ENCODE measurements around the gene HACE1. TPM values are rescaled to one million over a fixed set of nuclear protein-coding genes. Genes with fewer than 3 reads are reported as not detected.
"Not testable (repeated sequence)": the region's sequence is repeated elsewhere in the genome, so short reads cannot be mapped to it uniquely, and the experiment has no call there.

HACE1 gene
- total RNA-seq, 2 experiments from 2014 or later, result 12.0 to 12.5 TPM

DNA sequence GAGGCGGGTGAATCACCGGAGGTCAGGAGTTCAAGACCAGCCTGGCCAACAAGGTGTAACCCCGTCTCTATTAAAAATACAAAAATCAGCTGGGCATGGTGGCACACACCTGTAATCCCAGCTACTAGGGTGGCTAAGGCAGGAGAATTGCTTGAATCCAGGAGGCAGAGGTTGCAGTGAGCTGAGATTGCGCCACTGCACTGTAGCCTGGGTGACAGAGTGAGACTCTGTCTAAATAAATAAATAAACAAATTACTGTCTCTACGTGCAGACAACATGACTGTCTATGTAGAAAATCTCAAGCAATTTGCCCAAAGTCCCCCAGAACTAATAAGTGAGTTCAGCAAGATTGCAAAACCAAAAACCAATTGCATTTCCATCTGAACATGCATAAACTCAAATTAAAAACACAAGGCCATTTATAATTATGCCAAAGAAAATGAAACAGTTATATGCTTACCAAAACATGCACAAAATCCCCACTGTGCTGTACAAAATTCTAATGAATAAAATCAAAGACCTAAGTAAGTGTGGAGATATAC lies 23.2 kb downstream of the HACE1 start:
- POLR2A ChIA-PET, CTCF ChIA-PET: not testable (repeated sequence)

- POLR2A ChIA-PET, result no interaction called here
- CTCF ChIA-PET, result no interaction called here
Measured at GRCh38 chr6:104835782-104836181, 23.9 kb downstream of the HACE1 start.

DNA sequence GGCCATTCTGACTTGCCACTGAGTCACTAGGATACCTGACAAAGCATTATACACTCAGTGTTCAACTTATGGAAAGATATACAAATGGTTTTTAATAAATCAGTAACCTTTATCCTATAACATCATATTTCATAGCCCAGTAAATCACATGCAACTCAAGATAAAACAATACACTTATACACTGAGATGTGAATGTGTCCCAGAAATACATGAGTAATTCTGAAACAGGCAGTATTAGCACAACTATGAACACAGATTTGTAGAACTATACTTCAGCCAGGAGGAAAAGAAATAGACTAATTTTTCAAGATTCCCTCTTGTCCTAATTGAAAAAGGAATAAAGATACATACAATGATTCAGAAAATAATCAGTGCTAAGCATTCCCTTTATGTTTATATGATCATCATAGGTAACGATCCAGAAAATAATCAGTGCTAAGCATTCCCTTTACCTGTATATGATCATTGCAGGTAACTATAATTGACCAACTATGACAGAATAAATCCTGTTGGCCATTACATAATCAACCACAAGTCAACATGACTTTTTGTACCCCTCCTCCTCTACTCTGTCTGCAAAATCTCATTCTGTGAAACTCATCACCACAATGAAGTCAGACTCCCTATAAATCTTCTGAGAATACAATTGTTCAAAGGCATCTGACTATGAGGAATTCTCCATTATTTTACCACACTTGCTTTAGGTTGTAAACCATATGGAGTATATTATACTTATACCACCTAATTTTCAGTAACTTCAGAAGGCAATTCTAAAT lies 30.3 kb downstream of the HACE1 start:
- CTCF ChIA-PET, result no interaction called here
- POLR2A ChIA-PET, result no interaction called here

DNA sequence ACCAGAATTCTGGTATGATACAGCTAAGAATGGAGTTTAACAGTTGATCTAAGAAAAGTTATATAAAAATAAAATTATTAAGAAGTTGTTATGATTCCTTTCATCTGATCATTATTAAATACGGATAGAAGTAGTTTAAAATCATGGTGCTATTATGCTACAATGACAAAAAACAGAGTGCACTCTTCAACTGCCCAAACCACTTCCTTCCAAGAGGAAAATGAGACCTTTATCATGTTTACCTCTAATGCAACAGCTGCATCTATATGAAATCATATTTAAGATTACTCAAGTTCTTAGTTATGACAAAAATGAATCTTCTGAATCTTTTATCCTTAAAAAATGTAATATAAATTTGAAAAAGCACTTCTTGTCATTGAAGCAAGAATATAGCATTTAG lies 31.2 kb downstream of the HACE1 start:
- POLR2A ChIA-PET, result no interaction called here
- CTCF ChIA-PET, result no interaction called here

DNA sequence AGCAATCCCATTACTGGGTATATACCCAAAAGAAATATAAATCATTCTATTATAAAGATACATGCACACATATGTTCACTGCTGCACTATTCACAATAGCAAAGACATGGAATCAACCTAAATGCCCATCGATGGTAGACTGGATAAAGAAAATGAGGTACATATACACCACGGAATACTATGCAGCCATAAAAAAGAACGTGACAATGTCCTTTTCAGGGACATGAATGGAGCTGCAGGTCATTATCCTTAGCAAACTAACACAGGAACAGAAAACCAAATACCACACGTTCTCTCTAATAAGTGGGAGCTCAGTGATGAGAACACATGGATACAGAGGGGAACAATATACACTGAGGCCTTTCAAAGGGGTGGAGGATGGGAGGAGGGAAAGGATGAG lies 38.9 kb downstream of the HACE1 start:
- POLR2A ChIA-PET, CTCF ChIA-PET: not testable (repeated sequence)

DNA sequence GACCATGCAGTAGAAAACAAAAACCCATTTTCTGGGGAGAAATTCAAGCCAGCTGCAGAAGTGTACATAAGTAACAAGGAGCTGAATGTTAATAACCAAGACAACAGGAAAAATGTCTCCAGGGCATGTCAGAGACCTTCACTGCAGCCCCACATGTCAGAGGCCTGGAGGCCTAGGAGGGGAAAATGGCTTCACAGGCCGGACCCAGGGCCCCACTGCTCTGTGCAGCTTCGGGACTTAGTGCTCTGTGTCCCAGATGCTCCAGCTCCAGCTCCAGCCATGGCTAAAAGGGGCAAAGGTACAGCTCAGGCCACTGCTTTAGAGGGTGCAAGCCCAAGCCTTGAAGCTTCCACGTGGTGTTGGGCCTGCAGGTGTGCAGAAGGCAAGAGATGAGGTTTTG lies 43.6 kb downstream of the HACE1 start:
- ChIA-PET POLR2A (no interaction called here), CTCF (interaction anchor here (0.7 kb wide), 1 partner anchor 1661 kb away, joined by 3 read pairs; no protein-coding TSS in a partner anchor)

DNA sequence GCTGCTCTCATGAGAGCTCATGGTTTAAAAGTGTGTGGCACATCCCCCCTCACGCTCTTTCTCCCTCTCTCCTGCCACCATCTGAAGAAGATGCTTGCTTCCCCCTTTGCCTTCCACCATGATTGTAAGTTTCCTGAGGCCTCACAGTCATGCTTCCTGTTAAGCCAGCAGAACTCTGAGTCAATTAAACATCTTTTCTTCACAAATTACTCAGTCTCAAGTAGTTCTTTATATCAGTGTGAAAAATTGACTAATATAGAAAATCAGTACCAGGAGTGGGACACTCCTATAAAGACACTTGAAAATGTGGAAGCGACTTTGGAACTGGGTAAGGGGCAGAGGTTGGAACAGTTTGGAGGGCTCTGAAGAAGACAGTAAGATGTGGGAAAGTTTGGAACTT lies 45.0 kb downstream of the HACE1 start:
- POLR2A ChIA-PET, result no interaction called here

DNA sequence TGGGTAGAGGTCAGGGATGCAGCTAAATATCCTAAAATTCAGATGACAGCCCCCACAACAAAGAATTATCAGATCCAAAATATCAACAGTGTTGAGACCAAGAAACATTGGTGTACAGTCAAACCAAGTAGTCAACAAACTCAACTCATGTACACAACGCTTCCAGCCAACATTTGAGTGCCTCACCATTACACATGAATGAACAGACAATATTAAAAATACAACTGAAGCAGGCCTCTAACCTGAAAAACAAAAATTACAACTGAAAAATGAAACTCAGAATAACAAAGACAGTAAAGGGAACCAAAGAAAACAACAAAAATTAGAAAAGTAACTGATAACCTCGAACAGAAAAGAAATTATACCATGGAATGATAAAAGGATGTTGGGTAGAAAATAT lies 46.2 kb downstream of the HACE1 start:
- ChIA-PET CTCF (no interaction called here), POLR2A (no interaction called here)

More for the DNA sequence above, 45.0 kb downstream of the HACE1 start:
- CTCF ChIA-PET, result no interaction called here

DNA sequence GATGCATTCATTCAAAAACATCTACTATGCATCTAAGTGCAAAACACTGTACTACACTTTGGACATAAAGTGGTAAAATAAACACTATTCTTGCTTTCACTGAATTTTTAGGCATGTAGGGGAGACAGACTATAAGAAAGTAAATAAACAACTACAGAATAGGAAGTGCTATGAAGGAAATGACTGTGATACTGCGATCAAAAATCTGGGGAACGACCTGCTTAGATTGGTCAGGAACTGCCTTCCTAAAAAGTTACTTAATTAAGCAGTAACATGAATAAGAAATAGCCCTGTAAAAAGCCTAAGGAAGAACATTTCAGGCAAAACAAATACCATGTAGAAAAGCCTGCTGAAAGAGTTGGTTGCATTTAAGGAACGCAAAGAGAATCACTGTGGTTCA lies 50.6 kb downstream of the HACE1 start:
- ChIA-PET POLR2A (interaction anchor here (0.7 kb wide), 1 partner anchor 1885 kb away, joined by 3 read pairs; no protein-coding TSS in a partner anchor), CTCF (no interaction called here)

- POLR2A ChIA-PET, CTCF ChIA-PET: not testable (repeated sequence)
Measured at GRCh38 chr6:104805335-104805734, 54.4 kb downstream of the HACE1 start.

GRCh38 chr6:104799134-104799657 lies 60.5 kb downstream of the HACE1 start:
- ChIA-PET CTCF (no interaction called here), POLR2A (no interaction called here)

DNA sequence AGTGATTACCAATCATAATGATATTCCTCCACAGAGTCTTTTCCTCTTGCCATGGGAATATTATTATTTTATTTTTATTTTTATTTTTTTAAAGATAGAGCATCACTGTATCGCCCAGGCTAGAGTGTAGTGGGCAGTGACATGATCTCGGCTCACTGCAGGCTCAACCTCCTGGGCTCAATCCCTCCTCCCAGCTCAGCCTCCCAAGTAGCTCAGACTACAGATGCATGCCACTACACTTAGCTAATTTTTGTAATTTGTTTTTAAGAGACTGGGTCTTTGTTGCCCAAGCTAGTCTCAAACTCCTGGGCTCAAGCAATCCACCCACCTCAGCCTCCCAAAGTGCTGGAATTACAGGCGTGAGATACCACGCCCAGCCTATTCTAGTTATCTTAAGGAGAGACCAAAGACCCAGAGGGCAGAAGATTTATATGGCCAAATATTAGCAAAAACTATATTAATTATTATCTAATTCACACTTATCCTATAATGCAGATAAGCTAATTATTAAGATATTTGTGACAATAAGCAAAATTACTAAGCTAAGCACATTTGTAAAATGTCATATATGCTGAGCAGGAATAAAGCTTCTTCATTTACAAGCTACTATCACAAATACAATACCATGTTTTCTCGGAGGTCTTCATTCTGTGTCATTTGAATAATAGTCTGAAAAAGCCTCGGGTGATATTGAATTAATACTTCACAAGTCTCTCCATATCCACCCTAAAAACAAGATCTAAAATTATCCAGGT lies 63.5 kb downstream of the HACE1 start:
- CTCF ChIA-PET, result interaction anchor here (1.0 kb wide), 1 partner anchor 15 kb away, joined by 3 read pairs; no protein-coding TSS in a partner anchor
- POLR2A ChIA-PET, result no interaction called here

DNA sequence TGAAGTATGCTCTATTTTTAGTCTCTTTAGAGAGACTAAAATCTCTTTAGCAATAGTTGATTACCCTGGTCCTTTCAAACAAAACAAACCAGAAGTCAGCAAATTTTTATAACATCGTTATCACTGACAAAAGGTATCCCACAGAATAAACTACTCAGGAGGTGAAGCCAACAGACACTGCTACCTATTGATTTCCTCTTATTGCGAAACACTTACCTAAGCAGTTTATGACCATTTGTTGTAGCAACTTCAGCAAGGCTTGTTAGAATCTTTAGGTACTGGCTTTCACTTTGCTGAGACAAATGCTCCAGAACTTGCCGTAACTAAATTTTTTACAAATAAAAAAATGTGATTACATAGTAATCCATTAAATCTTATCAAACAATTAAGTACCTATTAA lies 64.4 kb downstream of the HACE1 start:
- POLR2A ChIA-PET, result no interaction called here
- CTCF ChIA-PET, result no interaction called here

DNA sequence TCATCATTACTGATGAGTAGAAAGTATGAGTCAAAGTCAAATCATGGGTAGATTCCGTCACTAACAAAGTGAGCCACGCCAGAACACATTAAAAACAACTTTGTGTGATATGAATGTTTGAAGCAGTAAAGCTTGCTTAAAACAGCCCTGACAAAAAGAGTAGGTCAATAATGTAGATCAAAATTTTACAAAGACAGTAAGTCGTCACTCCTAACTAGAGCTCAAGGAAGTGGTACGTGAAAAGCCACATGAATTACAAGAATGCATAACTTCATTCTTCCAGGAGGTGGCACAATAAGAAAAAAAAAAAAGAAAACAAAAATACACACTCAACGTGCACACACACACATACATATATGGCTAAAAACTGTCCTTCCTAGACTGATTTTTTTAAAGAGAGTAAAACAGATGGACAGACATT lies 69.9 kb downstream of the HACE1 start:
- CTCF ChIA-PET, result interaction anchor here (0.6 to 1.2 kb wide), 2 partner anchors 145 to 301 kb away, joined by 3 read pairs; no protein-coding TSS in a partner anchor
- POLR2A ChIA-PET, result interaction anchor here (0.9 kb wide), 1 partner anchor 69 kb away, joined by 4 read pairs; no protein-coding TSS in a partner anchor

DNA sequence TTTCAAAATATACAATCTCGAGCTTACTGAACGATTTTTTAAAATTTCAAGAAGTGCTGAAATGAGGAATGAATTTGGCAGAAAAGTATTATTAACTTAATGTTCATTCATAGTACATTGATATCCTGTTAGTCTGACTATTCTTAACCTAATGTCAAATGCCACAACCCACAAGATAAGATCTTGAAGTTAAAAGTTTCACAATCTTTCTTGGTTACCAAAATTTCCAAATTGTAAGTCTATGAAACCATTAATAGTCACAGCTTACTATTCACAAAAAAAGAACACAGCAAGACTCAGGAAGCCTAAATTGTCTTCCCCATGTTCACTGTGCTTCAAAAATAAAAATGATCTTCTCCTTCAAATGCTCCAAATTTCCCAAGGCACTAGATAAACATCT lies 71.3 kb downstream of the HACE1 start:
- CTCF ChIA-PET, result no interaction called here

DNA sequence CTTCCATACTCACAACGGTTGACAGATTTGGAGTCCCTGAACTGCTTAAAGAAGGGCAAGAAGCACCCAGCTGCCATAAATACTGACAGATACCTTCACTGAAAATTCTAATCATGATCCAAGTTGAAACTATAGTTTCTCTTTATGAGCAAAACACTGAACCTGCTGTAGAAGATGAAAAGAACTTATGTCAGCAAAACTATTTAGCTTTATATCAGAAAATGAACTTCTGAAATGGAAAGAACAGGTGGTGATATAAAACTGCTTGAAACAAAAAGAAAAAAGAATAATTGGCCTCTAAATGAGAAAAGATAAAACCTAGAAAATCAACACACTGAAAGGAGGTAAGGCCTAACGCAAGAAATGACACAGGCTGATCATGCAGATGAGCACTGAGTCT lies 72.4 kb downstream of the HACE1 start:
- CTCF ChIA-PET, result no interaction called here
- POLR2A ChIA-PET, result no interaction called here

More for the DNA sequence above, 71.3 kb downstream of the HACE1 start:
- POLR2A ChIA-PET, result no interaction called here

DNA sequence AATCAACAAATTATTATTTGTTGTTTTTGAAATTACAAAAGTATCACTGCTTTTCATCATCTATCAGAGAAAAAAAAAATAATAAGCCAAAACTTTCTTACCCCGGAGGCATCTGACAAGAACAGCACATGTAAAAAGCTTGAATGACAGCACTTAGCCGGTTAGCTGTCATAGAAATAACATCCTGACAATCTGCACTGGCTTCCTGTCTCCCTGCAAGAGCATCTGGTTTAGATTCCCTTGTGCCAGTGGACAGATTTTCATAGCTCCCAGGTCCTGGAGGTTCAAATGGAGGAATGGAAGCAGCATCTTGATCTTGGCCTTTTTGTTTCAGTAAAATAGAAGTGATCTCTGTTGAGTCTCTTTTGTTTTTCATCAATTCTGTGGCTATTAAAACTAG lies 74.8 kb downstream of the HACE1 start:
- CTCF ChIA-PET, result no interaction called here

DNA sequence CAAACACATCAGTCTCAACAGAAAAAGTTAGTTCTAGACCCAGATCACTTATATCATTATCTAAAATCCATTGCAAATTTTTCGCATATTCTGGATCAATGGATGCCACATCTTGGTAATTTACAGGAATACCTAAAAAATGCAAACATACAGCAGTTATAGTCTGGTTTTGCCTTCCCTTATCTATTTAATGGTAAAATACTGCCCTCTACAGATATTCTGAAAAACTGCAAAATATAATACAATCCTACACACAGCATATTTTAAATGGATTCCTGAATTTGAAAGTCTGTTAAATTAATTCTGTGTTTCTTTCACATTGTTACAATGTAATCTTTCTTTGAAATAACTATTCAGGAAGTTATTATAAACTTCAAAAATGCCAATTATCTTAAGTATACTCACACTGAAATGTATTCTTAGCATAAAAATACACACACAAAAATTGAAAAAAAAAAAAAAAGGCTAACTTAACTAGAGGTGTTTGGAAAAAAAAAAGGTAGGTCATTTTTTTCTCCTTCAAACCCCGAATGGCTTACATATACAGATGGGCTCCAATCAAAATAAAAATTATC lies 88.4 kb downstream of the HACE1 start:
- ChIA-PET POLR2A (no interaction called here), CTCF (interaction anchor here (1.6 kb wide), 1 partner anchor 88 kb away, joined by 9 read pairs; no protein-coding TSS in a partner anchor)

More for the DNA sequence above, 74.8 kb downstream of the HACE1 start:
- POLR2A ChIA-PET, result no interaction called here

DNA sequence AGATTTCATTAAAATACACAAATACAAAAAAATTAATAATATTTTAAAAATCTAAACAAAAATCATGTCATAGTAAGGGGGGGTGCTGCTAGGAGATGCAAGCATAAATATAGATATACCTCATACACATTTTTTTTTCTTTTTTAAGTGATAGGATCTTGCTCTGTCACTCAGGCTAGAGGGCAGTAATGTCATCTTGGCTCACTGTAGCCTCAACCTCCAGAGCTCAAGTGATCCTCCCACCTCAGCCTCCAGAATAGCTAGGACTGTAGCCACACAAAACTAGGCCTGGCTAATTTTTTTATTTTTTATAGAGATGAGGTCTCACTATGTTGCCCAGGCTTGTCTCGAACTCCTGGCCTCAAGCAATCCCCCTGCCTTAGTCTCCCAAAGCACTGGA lies 90.8 kb downstream of the HACE1 start:
- ChIA-PET POLR2A (no interaction called here), CTCF (interaction anchor here (1.3 kb wide), 1 partner anchor 82 kb away, joined by 3 read pairs; no protein-coding TSS in a partner anchor)

- CTCF ChIA-PET, result no interaction called here
- POLR2A ChIA-PET, result no interaction called here
Measured at GRCh38 chr6:104766595-104766994, 93.1 kb downstream of the HACE1 start.

All from activated CD8-positive, alpha-beta memory T cell treated with anti-CD3 and anti-CD28 coated beads for 36 hours (primary cell).